GM23338 (cell line): ENCODE data around the gene SRCAP. TPM values are rescaled to one million over a fixed set of nuclear protein-coding genes. Genes with fewer than 3 reads are reported as not detected.

Source experiments
- ATAC-seq: fragments of 200-7000 bp; cut with Tn5 transposase; 3 replicates; pipeline ENCODE4 v1.9.1; 2020
- DNase-seq: peaks from one replicate; pipeline ENCODE4 v3.0.0-alpha.2; 2015; ENCODE audit warnings: low spot score
- H2AFZ ChIP-seq: fragments of 200-600 bp; sonication (generic); 2 replicates; pipeline ENCODE4 v1.8.0; 2016; ENCODE audit warnings: antibody characterized with exemption, mild to moderate bottlenecking, moderate library complexity
- H3F3A ChIP-seq: fragments of 200-600 bp; sonication (generic); replicated peaks from 2 replicates; pipeline ENCODE4 v1.8.0; 2017; ENCODE audit warnings: antibody characterized with exemption, mixed run types, low read depth
- H3K27ac ChIP-seq: fragments of 200-600 bp; sonication (generic); 2 replicates; pipeline ENCODE4 v1.6.1; 2016; ENCODE audit warnings: low read depth
- H3K27me3 ChIP-seq: fragments of 200-600 bp; sonication (generic); 2 replicates; pipeline ENCODE4 v1.8.0; 2016; ENCODE audit warnings: mild to moderate bottlenecking, mixed run types, moderate library complexity; ENCODE audit not compliant: insufficient read depth
- H3K36me3 ChIP-seq: fragments of 200-600 bp; sonication (generic); 2 replicates; pipeline ENCODE4 v1.8.0; 2016; ENCODE audit warnings: mild to moderate bottlenecking; ENCODE audit not compliant: insufficient read depth
- H3K4me1 ChIP-seq: fragments of 200-600 bp; sonication (generic); 2 replicates; pipeline ENCODE4 v1.8.0; 2016; ENCODE audit warnings: mild to moderate bottlenecking, moderate library complexity; ENCODE audit not compliant: insufficient read depth
- H3K4me2 ChIP-seq: fragments of 200-600 bp; sonication (generic); 2 replicates; pipeline ENCODE4 v1.7.1; 2017; ENCODE audit warnings: mixed run types
- H3K4me3 ChIP-seq: fragments of 200-600 bp; sonication (generic); 2 replicates; pipeline ENCODE4 v1.6.1; 2016; ENCODE audit warnings: mixed run types
- H3K79me2 ChIP-seq: fragments of 200-600 bp; sonication (generic); replicated peaks from 2 replicates; pipeline ENCODE4 v1.8.0; 2017; ENCODE audit warnings: mild to moderate bottlenecking; ENCODE audit not compliant: insufficient read depth
- H3K9me2 ChIP-seq: fragments of 200-600 bp; sonication (generic); 2 replicates; pipeline ENCODE4 v1.8.0; 2017; ENCODE audit not compliant: insufficient read depth
- H4K20me1 ChIP-seq: fragments of 200-600 bp; sonication (generic); replicated peaks from 2 replicates; pipeline ENCODE4 v1.8.0; 2017; ENCODE audit warnings: mild to moderate bottlenecking; ENCODE audit not compliant: insufficient read depth
- H3K27ac Mint-ChIP-seq: 2 replicates; pipeline ENCODE4 v1.8.0; 2020; ENCODE audit warnings: inconsistent platforms, mild to moderate bottlenecking, moderate library complexity, mixed read lengths
- H3K27me3 Mint-ChIP-seq: 3 replicates; pipeline ENCODE4 v1.8.0; 2022; ENCODE audit warnings: low read depth, mild to moderate bottlenecking, moderate library complexity, mixed read lengths, inconsistent platforms; ENCODE audit not compliant: insufficient read depth, poor library complexity
- H3K36me3 Mint-ChIP-seq: 3 replicates; pipeline ENCODE4 v1.8.0; 2021; ENCODE audit warnings: low read depth, mild to moderate bottlenecking, inconsistent platforms, moderate library complexity, mixed read lengths
- H3K4me1 Mint-ChIP-seq: 3 replicates; pipeline ENCODE4 v1.8.0; 2020; ENCODE audit warnings: mild to moderate bottlenecking, inconsistent platforms, mixed read lengths
- H3K4me3 Mint-ChIP-seq: 3 replicates; pipeline ENCODE4 v1.8.0; 2021; ENCODE audit warnings: moderate library complexity, mild to moderate bottlenecking, inconsistent platforms, mixed read lengths
- H3K9me3 Mint-ChIP-seq: 3 replicates; pipeline ENCODE4 v1.8.0; 2020; ENCODE audit warnings: moderate library complexity, mild to moderate bottlenecking, inconsistent platforms, mixed read lengths
- CREB1 ChIP-seq: fragments of 250-450 bp; sonication (Bioruptor Pico); IDR thresholded peaks from 2 replicates; pipeline ENCODE4 v1.5.0; 2020; ENCODE audit warnings: low read depth, mild to moderate bottlenecking, moderate library complexity
- CTCF ChIP-seq, 2 experiments: fragments of 200-600 bp in 1 of 2; sonication (generic) in 1 of 2; conservative IDR thresholded peaks; 2 replicates each; pipeline versions ENCODE4 v1.5.1 to v1.6.1; 2016 to 2017; ENCODE audit warnings: antibody characterized with exemption in 2 of 2, low read depth in 2 of 2, mild to moderate bottlenecking in 2 of 2, moderate library complexity in 1 of 2
- ETS1 ChIP-seq: IDR thresholded peaks from 2 replicates; pipeline ENCODE4 v1.6.1; 2016; ENCODE audit warnings: antibody characterized with exemption
- EZH2 ChIP-seq: fragments of 200-600 bp; sonication (generic); IDR thresholded peaks from one replicate; pipeline ENCODE4 v1.8.0; 2017; ENCODE audit warnings: antibody characterized with exemption, mild to moderate bottlenecking, low read depth; ENCODE audit not compliant: unreplicated experiment
- EZH2phosphoT487 ChIP-seq: fragments of 200-600 bp; sonication (generic); IDR thresholded peaks from one replicate; pipeline ENCODE4 v1.8.1; 2018; ENCODE audit warnings: antibody characterized with exemption; ENCODE audit not compliant: unreplicated experiment
- JUNB ChIP-seq: IDR thresholded peaks from one replicate; pipeline ENCODE4 v1.6.1; 2016; ENCODE audit warnings: antibody characterized with exemption; ENCODE audit not compliant: unreplicated experiment
- NANOG ChIP-seq: IDR thresholded peaks from 2 replicates; pipeline ENCODE4 v1.6.1; 2016; ENCODE audit warnings: antibody characterized with exemption, borderline replicate concordance
- POLR2AphosphoS5 ChIP-seq: IDR thresholded peaks from 2 replicates; pipeline ENCODE4 v1.6.1; 2016; ENCODE audit warnings: antibody characterized with exemption, low read depth
- REST ChIP-seq: IDR thresholded peaks from one replicate; pipeline ENCODE4 v1.6.1; 2018; ENCODE audit warnings: antibody characterized with exemption; ENCODE audit not compliant: unreplicated experiment
- STAT1 ChIP-seq: IDR thresholded peaks from one replicate; pipeline ENCODE4 v1.6.1; 2016; ENCODE audit warnings: antibody characterized with exemption; ENCODE audit not compliant: unreplicated experiment
- ZNF114 ChIP-seq: fragments of 250-450 bp; sonication (Bioruptor Pico); IDR thresholded peaks from 2 replicates; pipeline ENCODE4 v1.5.0; 2020; ENCODE audit warnings: mild to moderate bottlenecking, moderate library complexity
- ZNF331 ChIP-seq: fragments of 250-450 bp; sonication (Bioruptor Pico); IDR thresholded peaks from 2 replicates; pipeline ENCODE4 v1.5.0; 2020; ENCODE audit warnings: low read depth, mild to moderate bottlenecking, moderate library complexity
- polyA plus RNA-seq: library from polyadenylated mRNA; unstranded; fragments of >200 nt; fragmentation: Nextera tagmentation; extraction: Ambion mirVana; gene quantifications from 2 replicates; pipeline ENCODE4 v1.2.1, GENCODE V29; 2016
- total RNA-seq: library from RNA; depleted of rRNA; stranded (reverse); fragments of >200 nt; shearing (Covaris generic); gene quantifications from 2 replicates; pipeline ENCODE4 v1.2.3, GENCODE V29; 2014
- TF ChIP-seq, protein P1 (sequence below): fragments of 250-450 bp; sonication (Bioruptor Pico); IDR thresholded peaks from 2 replicates; pipeline ENCODE4 v1.5.0; 2020; ENCODE audit warnings: mild to moderate bottlenecking, moderate library complexity

SRCAP gene
- total and polyA plus RNA-seq, 2 experiments from 2014 or later: 15.3 to 38.4 TPM

- TF ChIP-seq JUNB: no peak
- TF ChIP-seq, protein P1, sequence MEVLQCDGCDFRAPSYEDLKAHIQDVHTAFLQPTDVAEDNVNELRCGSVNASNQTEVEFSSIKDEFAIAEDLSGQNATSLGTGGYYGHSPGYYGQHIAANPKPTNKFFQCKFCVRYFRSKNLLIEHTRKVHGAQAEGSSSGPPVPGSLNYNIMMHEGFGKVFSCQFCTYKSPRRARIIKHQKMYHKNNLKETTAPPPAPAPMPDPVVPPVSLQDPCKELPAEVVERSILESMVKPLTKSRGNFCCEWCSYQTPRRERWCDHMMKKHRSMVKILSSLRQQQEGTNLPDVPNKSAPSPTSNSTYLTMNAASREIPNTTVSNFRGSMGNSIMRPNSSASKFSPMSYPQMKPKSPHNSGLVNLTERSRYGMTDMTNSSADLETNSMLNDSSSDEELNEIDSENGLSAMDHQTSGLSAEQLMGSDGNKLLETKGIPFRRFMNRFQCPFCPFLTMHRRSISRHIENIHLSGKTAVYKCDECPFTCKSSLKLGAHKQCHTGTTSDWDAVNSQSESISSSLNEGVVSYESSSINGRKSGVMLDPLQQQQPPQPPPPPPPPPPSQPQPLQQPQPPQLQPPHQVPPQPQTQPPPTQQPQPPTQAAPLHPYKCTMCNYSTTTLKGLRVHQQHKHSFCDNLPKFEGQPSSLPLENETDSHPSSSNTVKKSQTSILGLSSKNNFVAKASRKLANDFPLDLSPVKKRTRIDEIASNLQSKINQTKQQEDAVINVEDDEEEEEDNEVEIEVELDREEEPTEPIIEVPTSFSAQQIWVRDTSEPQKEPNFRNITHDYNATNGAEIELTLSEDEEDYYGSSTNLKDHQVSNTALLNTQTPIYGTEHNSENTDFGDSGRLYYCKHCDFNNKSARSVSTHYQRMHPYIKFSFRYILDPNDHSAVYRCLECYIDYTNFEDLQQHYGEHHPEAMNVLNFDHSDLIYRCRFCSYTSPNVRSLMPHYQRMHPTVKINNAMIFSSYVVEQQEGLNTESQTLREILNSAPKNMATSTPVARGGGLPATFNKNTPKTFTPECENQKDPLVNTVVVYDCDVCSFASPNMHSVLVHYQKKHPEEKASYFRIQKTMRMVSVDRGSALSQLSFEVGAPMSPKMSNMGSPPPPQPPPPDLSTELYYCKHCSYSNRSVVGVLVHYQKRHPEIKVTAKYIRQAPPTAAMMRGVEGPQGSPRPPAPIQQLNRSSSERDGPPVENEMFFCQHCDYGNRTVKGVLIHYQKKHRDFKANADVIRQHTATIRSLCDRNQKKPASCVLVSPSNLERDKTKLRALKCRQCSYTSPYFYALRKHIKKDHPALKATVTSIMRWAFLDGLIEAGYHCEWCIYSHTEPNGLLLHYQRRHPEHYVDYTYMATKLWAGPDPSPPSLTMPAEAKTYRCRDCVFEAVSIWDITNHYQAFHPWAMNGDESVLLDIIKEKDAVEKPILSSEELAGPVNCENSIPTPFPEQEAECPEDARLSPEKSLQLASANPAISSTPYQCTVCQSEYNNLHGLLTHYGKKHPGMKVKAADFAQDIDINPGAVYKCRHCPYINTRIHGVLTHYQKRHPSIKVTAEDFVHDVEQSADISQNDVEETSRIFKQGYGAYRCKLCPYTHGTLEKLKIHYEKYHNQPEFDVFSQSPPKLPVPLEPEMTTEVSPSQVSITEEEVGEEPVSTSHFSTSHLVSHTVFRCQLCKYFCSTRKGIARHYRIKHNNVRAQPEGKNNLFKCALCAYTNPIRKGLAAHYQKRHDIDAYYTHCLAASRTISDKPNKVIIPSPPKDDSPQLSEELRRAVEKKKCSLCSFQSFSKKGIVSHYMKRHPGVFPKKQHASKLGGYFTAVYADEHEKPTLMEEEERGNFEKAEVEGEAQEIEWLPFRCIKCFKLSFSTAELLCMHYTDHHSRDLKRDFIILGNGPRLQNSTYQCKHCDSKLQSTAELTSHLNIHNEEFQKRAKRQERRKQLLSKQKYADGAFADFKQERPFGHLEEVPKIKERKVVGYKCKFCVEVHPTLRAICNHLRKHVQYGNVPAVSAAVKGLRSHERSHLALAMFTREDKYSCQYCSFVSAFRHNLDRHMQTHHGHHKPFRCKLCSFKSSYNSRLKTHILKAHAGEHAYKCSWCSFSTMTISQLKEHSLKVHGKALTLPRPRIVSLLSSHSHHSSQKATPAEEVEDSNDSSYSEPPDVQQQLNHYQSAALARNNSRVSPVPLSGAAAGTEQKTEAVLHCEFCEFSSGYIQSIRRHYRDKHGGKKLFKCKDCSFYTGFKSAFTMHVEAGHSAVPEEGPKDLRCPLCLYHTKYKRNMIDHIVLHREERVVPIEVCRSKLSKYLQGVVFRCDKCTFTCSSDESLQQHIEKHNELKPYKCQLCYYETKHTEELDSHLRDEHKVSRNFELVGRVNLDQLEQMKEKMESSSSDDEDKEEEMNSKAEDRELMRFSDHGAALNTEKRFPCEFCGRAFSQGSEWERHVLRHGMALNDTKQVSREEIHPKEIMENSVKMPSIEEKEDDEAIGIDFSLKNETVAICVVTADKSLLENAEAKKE: no peak
- TF ChIP-seq NANOG: no peak
- no peak for TF ChIP-seq CREB1 (CRISPR knock-in tag)
- no peak for TF ChIP-seq CTCF (conservative IDR thresholded peaks at IDR 0.05; ENCODE audit: low read depth in 2 of 2)
- TF ChIP-seq STAT1: no peak
- no peak for TF ChIP-seq ZNF114
- no peak for TF ChIP-seq EZH2
- no peak for TF ChIP-seq EZH2phosphoT487
- no peak for TF ChIP-seq POLR2AphosphoS5
- no peak for TF ChIP-seq ZNF331 (CRISPR knock-in tag)
- TF ChIP-seq ETS1: no peak
- TF ChIP-seq REST: no peak
- DNase-seq (no peak), ATAC-seq (no peak)
- H3K9me2 ChIP-seq: no peaks in the 10 kb centered on the region
- Mint-ChIP-seq H3K4me3 (no peak overlapping the region), H3K27ac (no peak overlapping the region), H3K27me3 (peaks cover 8% of the 10 kb centered on the region), H3K36me3 (peaks cover 69% of the 10 kb centered on the region), H3K9me3 (no peaks in the 10 kb centered on the region), H3K4me1 (peaks cover 18% of the 10 kb centered on the region)
- no peak overlapping the region for H3K27ac ChIP-seq
- H3K79me2 ChIP-seq: no peaks in the 10 kb centered on the region
- peaks cover 11% of the 10 kb centered on the region for H4K20me1 ChIP-seq
- H3K4me3 ChIP-seq: no peak overlapping the region
- H3F3A ChIP-seq: no peaks in the 10 kb centered on the region
- H3K4me1 ChIP-seq: peaks cover 3% of the 10 kb centered on the region
- no peak overlapping the region for H2AFZ ChIP-seq
- no peaks in the 10 kb centered on the region for H3K27me3 ChIP-seq
- peaks cover 30% of the 10 kb centered on the region for H3K36me3 ChIP-seq
- H3K4me2 ChIP-seq: no peak overlapping the region
These were observed 39.0 kb downstream of the SRCAP start for GRCh38 chr16:30737794-30738648.
